ENCODE data around the gene NRP2. TPM values are rescaled to one million over a fixed set of nuclear protein-coding genes. Genes with fewer than 3 reads are reported as not detected.

The NRP2 gene
- total RNA-seq, 2 donors from 2014 or later = 9.7 to 21.0 TPM

GRCh38 chr2:205681401-205682238, 681 bp upstream of the NRP2 start:
- no peak for TF ChIP-seq POLR2A (IDR thresholded peaks at IDR 0.05)
- TF ChIP-seq POLR2AphosphoS5 (IDR thresholded peaks at IDR 0.05) = no peak
- no peak for TF ChIP-seq CTCF (IDR thresholded peaks at IDR 0.05)
- Histone ChIP-seq H3K4me1 (replicated peaks) (no peaks in the 10 kb centered on the region), H3K27ac (peak overlapping the region; percentile 69 to 74), H3K9me3 (no peaks in the 10 kb centered on the region), H3K4me3 (peak overlapping the region; percentile 50), H3K36me3 (no peaks in the 10 kb centered on the region), H3K27me3 (replicated peaks; ENCODE audit: insufficient read depth) (no peaks in the 10 kb centered on the region)
- intact Hi-C loops (cut with DNase I) = loop anchor here (5.0 to 10.0 kb wide), 3 partner anchors 206 to 1657 kb away; no protein-coding TSS in a partner anchor
- no peak for DNase-seq (ENCODE audit: low spot score)
- WGBS = 7% methylated on average over 46 of the region's 49 CpGs

DNA sequence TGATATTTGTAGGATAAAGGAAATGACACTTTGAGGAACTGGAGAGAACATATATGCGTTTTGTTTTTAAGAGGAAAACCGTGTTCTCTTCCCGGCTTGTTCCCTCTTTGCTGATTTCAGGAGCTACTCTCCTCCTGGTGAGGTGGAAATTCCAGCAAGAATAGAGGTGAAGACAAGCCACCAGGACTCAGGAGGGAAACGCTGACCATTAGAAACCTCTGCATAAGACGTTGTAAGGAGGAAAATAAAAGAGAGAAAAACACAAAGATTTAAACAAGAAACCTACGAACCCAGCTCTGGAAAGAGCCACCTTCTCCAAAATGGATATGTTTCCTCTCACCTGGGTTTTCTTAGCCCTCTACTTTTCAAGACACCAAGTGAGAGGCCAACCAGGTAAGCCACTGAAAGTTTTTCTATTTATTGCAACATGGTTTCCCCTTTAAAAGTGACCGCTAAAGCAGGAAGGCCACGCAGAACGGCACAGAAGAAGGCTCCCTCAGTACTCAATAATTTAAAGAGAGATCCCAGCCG, 735 bp downstream of the NRP2 start:
- Histone ChIP-seq H3K27ac (peak overlapping the region; percentile 69 to 74), H3K4me3 (peak overlapping the region; percentile 50), H3K36me3 (no peaks in the 10 kb centered on the region), H3K9me3 (no peaks in the 10 kb centered on the region), H3K27me3 (replicated peaks; ENCODE audit: insufficient read depth) (no peaks in the 10 kb centered on the region), H3K4me1 (replicated peaks) (no peaks in the 10 kb centered on the region)
- no peak for TF ChIP-seq POLR2AphosphoS5 (IDR thresholded peaks at IDR 0.05)
- TF ChIP-seq CTCF (IDR thresholded peaks at IDR 0.05) = no peak
- no peak for TF ChIP-seq POLR2A (IDR thresholded peaks at IDR 0.05)
- DNase-seq (ENCODE audit: low spot score) = no peak
- WGBS = 42% methylated on average over 10 of the region's 10 CpGs
- intact Hi-C loops (cut with DNase I) = loop anchor here (5.0 to 10.0 kb wide), 3 partner anchors 204 to 1658 kb away; no protein-coding TSS in a partner anchor

DNA sequence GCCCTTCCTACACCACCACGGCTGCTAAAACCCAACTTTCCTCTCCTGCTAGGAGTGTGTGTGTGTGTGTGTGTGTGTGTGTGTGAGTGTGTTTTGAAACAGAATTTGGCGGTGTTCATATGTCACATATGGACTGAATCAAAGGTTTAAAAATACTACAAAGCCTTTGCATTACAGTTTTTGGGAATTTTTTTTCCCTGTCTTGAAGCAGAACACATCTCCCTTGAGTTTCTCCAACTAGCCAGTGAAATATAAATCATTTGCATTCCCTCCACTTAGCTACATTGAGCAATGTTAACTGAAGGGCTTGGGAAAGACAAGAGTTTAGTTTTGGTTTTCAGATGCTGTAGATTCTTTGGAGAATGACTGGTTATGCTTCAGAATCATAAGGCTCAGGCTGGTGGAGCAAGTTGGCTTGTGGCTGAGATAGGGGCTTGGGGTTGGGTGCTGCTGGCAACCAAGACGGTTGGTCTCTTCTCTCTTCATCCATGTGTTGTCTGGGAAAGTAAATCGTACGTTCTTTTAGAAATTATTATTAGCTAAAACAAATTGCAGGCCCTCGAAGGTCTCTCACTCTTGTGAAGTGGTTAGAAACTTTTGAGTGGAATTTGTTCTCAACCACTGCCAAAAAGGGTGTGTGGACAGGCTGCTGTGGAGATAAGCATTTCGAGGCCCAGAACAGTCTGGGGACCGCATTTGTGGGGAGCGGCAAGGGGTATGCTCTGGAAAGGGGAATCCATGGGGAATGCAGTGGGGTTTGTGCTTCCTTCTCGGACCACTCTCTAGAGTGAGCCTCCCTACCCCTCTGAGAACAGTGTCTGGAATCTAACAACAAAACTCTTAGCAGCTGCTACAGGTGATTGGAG, 1.4 kb downstream of the NRP2 start:
- H3K4me1 ChIP-seq (replicated peaks) = no peaks in the 10 kb centered on the region
- 69% methylated on average over 10 of the region's 10 CpGs for WGBS

GRCh38 chr2:205684871-205685313, 2.6 kb downstream of the NRP2 start:
- Histone ChIP-seq H3K27ac (peak overlapping the region; percentile 33 to 74), H3K4me3 (peak overlapping the region; percentile 50), H3K9me3 (no peaks in the 10 kb centered on the region), H3K27me3 (replicated peaks; ENCODE audit: insufficient read depth) (no peaks in the 10 kb centered on the region), H3K4me1 (replicated peaks) (no peaks in the 10 kb centered on the region), H3K36me3 (no peaks in the 10 kb centered on the region)
- intact Hi-C loops (cut with DNase I) = loop anchor here (5.0 to 10.0 kb wide), 3 partner anchors 202 to 1660 kb away; no protein-coding TSS in a partner anchor
- no peak for TF ChIP-seq CTCF (IDR thresholded peaks at IDR 0.05)
- no peak for TF ChIP-seq POLR2AphosphoS5 (IDR thresholded peaks at IDR 0.05)
- no peak for TF ChIP-seq POLR2A (IDR thresholded peaks at IDR 0.05)
- 39% methylated on average over 35 of the region's 35 CpGs for WGBS
- no peak for DNase-seq (ENCODE audit: low spot score)

More for the DNA sequence above, 1.4 kb downstream of the NRP2 start:
- H3K27me3 ChIP-seq (replicated peaks; ENCODE audit: insufficient read depth) = no peaks in the 10 kb centered on the region
- no peaks in the 10 kb centered on the region for H3K36me3 ChIP-seq
- peak overlapping the region; percentile 69 to 74 for H3K27ac ChIP-seq
- H3K9me3 ChIP-seq = no peaks in the 10 kb centered on the region
- intact Hi-C loops (cut with DNase I) = loop anchor here (5.0 to 10.0 kb wide), 3 partner anchors 204 to 1659 kb away; no protein-coding TSS in a partner anchor
- DNase-seq (ENCODE audit: low spot score) = no peak
- H3K4me3 ChIP-seq = peak overlapping the region; percentile 50
- no peak for TF ChIP-seq POLR2AphosphoS5 (IDR thresholded peaks at IDR 0.05)

Data from prostate gland (tissue), 2 donors.